Measurements from ENCODE around the gene CD99L2.

Gene CD99L2

GRCh38 chrX:150856785-150857184 is 41.7 kb downstream of the CD99L2 start:
- H3K4me3 ChIP-seq (ENCODE audit: low read depth, low read length), result no peak overlapping the region
- no peak overlapping the region for H3K9ac ChIP-seq (ENCODE audit: low read length)
- no peak overlapping the region for H3K27ac ChIP-seq (ENCODE audit: low read depth, low read length)
- no peaks in the 10 kb centered on the region for H3K4me1 ChIP-seq (ENCODE audit: control insufficient read depth, insufficient read depth, low read length)
- H3K27me3 ChIP-seq (ENCODE audit: control insufficient read depth, insufficient read depth, low read length), result no peaks in the 10 kb centered on the region
- no peaks in the 10 kb centered on the region for H3K36me3 ChIP-seq (ENCODE audit: control insufficient read depth, insufficient read depth, low read length)
- H3K9me3 ChIP-seq (ENCODE audit: control insufficient read depth, insufficient read depth, low read depth, low read length), result peaks cover 9% of the 10 kb centered on the region; the same call in 1 of the 2 replicates

GRCh38 chrX:150856101-150856500 is 42.4 kb downstream of the CD99L2 start:
- no peak overlapping the region for H3K9ac ChIP-seq (ENCODE audit: low read length)
- no peak overlapping the region for H3K27ac ChIP-seq (ENCODE audit: low read depth, low read length)
- H3K27me3 ChIP-seq (ENCODE audit: control insufficient read depth, insufficient read depth, low read length), result no peaks in the 10 kb centered on the region
- peaks cover 6% of the 10 kb centered on the region; the same call in 1 of the 2 replicates for H3K9me3 ChIP-seq (ENCODE audit: control insufficient read depth, insufficient read depth, low read depth, low read length)
- no peaks in the 10 kb centered on the region for H3K36me3 ChIP-seq (ENCODE audit: control insufficient read depth, insufficient read depth, low read length)
- H3K4me1 ChIP-seq (ENCODE audit: control insufficient read depth, insufficient read depth, low read length), result no peaks in the 10 kb centered on the region
- H3K4me3 ChIP-seq (ENCODE audit: low read depth, low read length), result no peak overlapping the region

GRCh38 chrX:150854856-150855255 is 43.6 kb downstream of the CD99L2 start:
- H3K4me1 ChIP-seq (ENCODE audit: control insufficient read depth, insufficient read depth, low read length), result no peaks in the 10 kb centered on the region
- H3K36me3 ChIP-seq (ENCODE audit: control insufficient read depth, insufficient read depth, low read length), result no peaks in the 10 kb centered on the region
- no peak overlapping the region for H3K4me3 ChIP-seq (ENCODE audit: low read depth, low read length)
- H3K27me3 ChIP-seq (ENCODE audit: control insufficient read depth, insufficient read depth, low read length), result no peaks in the 10 kb centered on the region
- H3K27ac ChIP-seq (ENCODE audit: low read depth, low read length), result no peak overlapping the region
- peaks cover 2% of the 10 kb centered on the region; the same call in 1 of the 2 replicates for H3K9me3 ChIP-seq (ENCODE audit: control insufficient read depth, insufficient read depth, low read depth, low read length)
- H3K9ac ChIP-seq (ENCODE audit: low read length), result no peak overlapping the region

- Histone ChIP-seq H3K4me1 (ENCODE audit: control insufficient read depth, insufficient read depth, low read length) (no peaks in the 10 kb centered on the region), H3K36me3 (ENCODE audit: control insufficient read depth, insufficient read depth, low read length) (no peaks in the 10 kb centered on the region), H3K9me3 (ENCODE audit: control insufficient read depth, insufficient read depth, low read depth, low read length) (no peaks in the 10 kb centered on the region), H3K9ac (ENCODE audit: low read length) (no peak overlapping the region), H3K27me3 (ENCODE audit: control insufficient read depth, insufficient read depth, low read length) (no peaks in the 10 kb centered on the region), H3K27ac (ENCODE audit: low read depth, low read length) (no peak overlapping the region), H3K4me3 (ENCODE audit: low read depth, low read length) (no peak overlapping the region)
Observed at GRCh38 chrX:150849996-150850720, 48.3 kb downstream of the CD99L2 start.

GRCh38 chrX:150849486-150849885 is 49.0 kb downstream of the CD99L2 start:
- no peak overlapping the region for H3K9ac ChIP-seq (ENCODE audit: low read length)

GRCh38 chrX:150848914-150849365 is 49.5 kb downstream of the CD99L2 start:
- Histone ChIP-seq H3K9me3 (ENCODE audit: control insufficient read depth, insufficient read depth, low read depth, low read length) (no peaks in the 10 kb centered on the region), H3K9ac (ENCODE audit: low read length) (no peak overlapping the region), H3K27ac (ENCODE audit: low read depth, low read length) (no peak overlapping the region)

More at GRCh38 chrX:150849486-150849885, 49.0 kb downstream of the CD99L2 start:
- no peak overlapping the region for H3K27ac ChIP-seq (ENCODE audit: low read depth, low read length)
- H3K4me1 ChIP-seq (ENCODE audit: control insufficient read depth, insufficient read depth, low read length), result no peaks in the 10 kb centered on the region
- H3K27me3 ChIP-seq (ENCODE audit: control insufficient read depth, insufficient read depth, low read length), result no peaks in the 10 kb centered on the region
- H3K36me3 ChIP-seq (ENCODE audit: control insufficient read depth, insufficient read depth, low read length), result no peaks in the 10 kb centered on the region
- H3K9me3 ChIP-seq (ENCODE audit: control insufficient read depth, insufficient read depth, low read depth, low read length), result no peaks in the 10 kb centered on the region
- no peak overlapping the region for H3K4me3 ChIP-seq (ENCODE audit: low read depth, low read length)

GRCh38 chrX:150847088-150847487 is 51.4 kb downstream of the CD99L2 start:
- H3K9me3 ChIP-seq (ENCODE audit: control insufficient read depth, insufficient read depth, low read depth, low read length), result no peaks in the 10 kb centered on the region
- peaks cover 3% of the 10 kb centered on the region; the same call in 1 of the 2 replicates for H3K4me1 ChIP-seq (ENCODE audit: control insufficient read depth, insufficient read depth, low read length)
- H3K4me3 ChIP-seq (ENCODE audit: low read depth, low read length), result no peak overlapping the region
- H3K27ac ChIP-seq (ENCODE audit: low read depth, low read length), result no peak overlapping the region
- no peaks in the 10 kb centered on the region for H3K27me3 ChIP-seq (ENCODE audit: control insufficient read depth, insufficient read depth, low read length)
- no peak overlapping the region for H3K9ac ChIP-seq (ENCODE audit: low read length)
- H3K36me3 ChIP-seq (ENCODE audit: control insufficient read depth, insufficient read depth, low read length), result no peaks in the 10 kb centered on the region

More at GRCh38 chrX:150848914-150849365, 49.5 kb downstream of the CD99L2 start:
- Histone ChIP-seq H3K4me3 (ENCODE audit: low read depth, low read length) (no peak overlapping the region), H3K27me3 (ENCODE audit: control insufficient read depth, insufficient read depth, low read length) (no peaks in the 10 kb centered on the region), H3K36me3 (ENCODE audit: control insufficient read depth, insufficient read depth, low read length) (no peaks in the 10 kb centered on the region), H3K4me1 (ENCODE audit: control insufficient read depth, insufficient read depth, low read length) (no peaks in the 10 kb centered on the region)

GRCh38 chrX:150846130-150846529 is 52.3 kb downstream of the CD99L2 start:
- peaks cover 10% of the 10 kb centered on the region; the same call in 1 of the 2 replicates for H3K4me1 ChIP-seq (ENCODE audit: control insufficient read depth, insufficient read depth, low read length)
- no peaks in the 10 kb centered on the region for H3K9me3 ChIP-seq (ENCODE audit: control insufficient read depth, insufficient read depth, low read depth, low read length)
- no peak overlapping the region for H3K9ac ChIP-seq (ENCODE audit: low read length)
- no peak overlapping the region for H3K27ac ChIP-seq (ENCODE audit: low read depth, low read length)
- H3K36me3 ChIP-seq (ENCODE audit: control insufficient read depth, insufficient read depth, low read length), result no peaks in the 10 kb centered on the region
- H3K27me3 ChIP-seq (ENCODE audit: control insufficient read depth, insufficient read depth, low read length), result no peaks in the 10 kb centered on the region
- H3K4me3 ChIP-seq (ENCODE audit: low read depth, low read length), result no peak overlapping the region

GRCh38 chrX:150845091-150845490 is 53.4 kb downstream of the CD99L2 start:
- peaks cover 10% of the 10 kb centered on the region; the same call in 1 of the 2 replicates for H3K4me1 ChIP-seq (ENCODE audit: control insufficient read depth, insufficient read depth, low read length)
- no peaks in the 10 kb centered on the region for H3K27me3 ChIP-seq (ENCODE audit: control insufficient read depth, insufficient read depth, low read length)
- H3K4me3 ChIP-seq (ENCODE audit: low read depth, low read length), result no peak overlapping the region
- H3K36me3 ChIP-seq (ENCODE audit: control insufficient read depth, insufficient read depth, low read length), result no peaks in the 10 kb centered on the region
- H3K9me3 ChIP-seq (ENCODE audit: control insufficient read depth, insufficient read depth, low read depth, low read length), result no peaks in the 10 kb centered on the region
- no peak overlapping the region for H3K9ac ChIP-seq (ENCODE audit: low read length)
- H3K27ac ChIP-seq (ENCODE audit: low read depth, low read length), result no peak overlapping the region

- Histone ChIP-seq H3K27ac (ENCODE audit: low read depth, low read length) (no peak overlapping the region), H3K27me3 (ENCODE audit: control insufficient read depth, insufficient read depth, low read length) (no peaks in the 10 kb centered on the region), H3K9me3 (ENCODE audit: control insufficient read depth, insufficient read depth, low read depth, low read length) (no peaks in the 10 kb centered on the region), H3K4me1 (ENCODE audit: control insufficient read depth, insufficient read depth, low read length) (peaks cover 10% of the 10 kb centered on the region; the same call in 1 of the 2 replicates), H3K36me3 (ENCODE audit: control insufficient read depth, insufficient read depth, low read length) (no peaks in the 10 kb centered on the region), H3K9ac (ENCODE audit: low read length) (no peak overlapping the region), H3K4me3 (ENCODE audit: low read depth, low read length) (no peak overlapping the region)
Observed at GRCh38 chrX:150844016-150844415, 54.5 kb downstream of the CD99L2 start.

- no peak overlapping the region for H3K27ac ChIP-seq (ENCODE audit: low read depth, low read length)
- no peaks in the 10 kb centered on the region for H3K9me3 ChIP-seq (ENCODE audit: control insufficient read depth, insufficient read depth, low read depth, low read length)
- no peaks in the 10 kb centered on the region for H3K27me3 ChIP-seq (ENCODE audit: control insufficient read depth, insufficient read depth, low read length)
- no peak overlapping the region for H3K9ac ChIP-seq (ENCODE audit: low read length)
- no peaks in the 10 kb centered on the region for H3K36me3 ChIP-seq (ENCODE audit: control insufficient read depth, insufficient read depth, low read length)
- peaks cover 10% of the 10 kb centered on the region; the same call in 1 of the 2 replicates for H3K4me1 ChIP-seq (ENCODE audit: control insufficient read depth, insufficient read depth, low read length)
- no peak overlapping the region for H3K4me3 ChIP-seq (ENCODE audit: low read depth, low read length)
Observed at GRCh38 chrX:150842198-150842685, 56.2 kb downstream of the CD99L2 start.

Measured in HUES6 (cell line).